DOHH2 (cell line): ENCODE data around the gene MAGEA9B.

ENCODE experiments used
- EZH2phosphoT487 ChIP-seq: fragments of 200-600 bp; sonication (generic); IDR thresholded peaks from 2 replicates; pipeline ENCODE4 v1.6.1; 2017; ENCODE audit warnings: borderline replicate concordance, mild to moderate bottlenecking, antibody characterized with exemption, low read length, moderate library complexity, mixed read lengths
- TF ChIP-seq, protein P1 (sequence below): fragments of 200-600 bp; sonication (generic); IDR thresholded peaks from one replicate; pipeline ENCODE4 v1.5.1; 2014; ENCODE audit warnings: antibody characterized with exemption, mild to moderate bottlenecking, low read depth, low read length; ENCODE audit not compliant: poor library complexity, severe bottlenecking

DNA sequence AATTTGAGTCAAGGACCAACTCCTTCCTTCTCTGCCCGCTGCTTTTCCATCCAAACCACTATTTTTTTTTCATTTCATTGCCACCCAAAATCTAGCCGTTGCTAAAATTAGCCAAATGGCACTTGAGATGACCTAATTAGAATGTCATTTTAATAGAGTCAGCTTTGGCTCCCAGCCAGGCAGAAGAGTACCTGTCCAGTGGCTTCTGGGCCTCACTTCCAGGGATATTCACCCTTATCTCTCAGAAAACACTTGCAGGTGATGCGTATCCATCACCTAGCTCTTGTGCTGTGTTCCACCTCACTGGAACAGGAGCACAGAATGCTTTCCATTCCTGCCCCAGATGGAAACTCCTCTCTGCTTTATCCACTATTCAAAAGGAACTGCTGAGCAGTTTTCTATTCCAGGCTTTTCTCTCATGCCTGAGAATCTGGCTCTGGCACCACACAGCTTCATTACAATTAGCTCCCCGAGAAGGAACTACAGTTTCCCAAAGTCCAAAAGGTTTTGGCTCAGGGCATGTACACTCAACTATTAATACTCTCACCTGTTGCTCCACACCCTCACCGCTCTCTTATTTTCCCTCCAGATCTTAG lies 18.5 kb downstream of the MAGEA9B start:
- no peak for TF ChIP-seq EZH2phosphoT487
- TF ChIP-seq, protein P1, sequence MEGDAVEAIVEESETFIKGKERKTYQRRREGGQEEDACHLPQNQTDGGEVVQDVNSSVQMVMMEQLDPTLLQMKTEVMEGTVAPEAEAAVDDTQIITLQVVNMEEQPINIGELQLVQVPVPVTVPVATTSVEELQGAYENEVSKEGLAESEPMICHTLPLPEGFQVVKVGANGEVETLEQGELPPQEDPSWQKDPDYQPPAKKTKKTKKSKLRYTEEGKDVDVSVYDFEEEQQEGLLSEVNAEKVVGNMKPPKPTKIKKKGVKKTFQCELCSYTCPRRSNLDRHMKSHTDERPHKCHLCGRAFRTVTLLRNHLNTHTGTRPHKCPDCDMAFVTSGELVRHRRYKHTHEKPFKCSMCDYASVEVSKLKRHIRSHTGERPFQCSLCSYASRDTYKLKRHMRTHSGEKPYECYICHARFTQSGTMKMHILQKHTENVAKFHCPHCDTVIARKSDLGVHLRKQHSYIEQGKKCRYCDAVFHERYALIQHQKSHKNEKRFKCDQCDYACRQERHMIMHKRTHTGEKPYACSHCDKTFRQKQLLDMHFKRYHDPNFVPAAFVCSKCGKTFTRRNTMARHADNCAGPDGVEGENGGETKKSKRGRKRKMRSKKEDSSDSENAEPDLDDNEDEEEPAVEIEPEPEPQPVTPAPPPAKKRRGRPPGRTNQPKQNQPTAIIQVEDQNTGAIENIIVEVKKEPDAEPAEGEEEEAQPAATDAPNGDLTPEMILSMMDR, result no peak
